ENCODE measurements around the gene UPF3B. TPM values are rescaled to one million over a fixed set of nuclear protein-coding genes. Genes with fewer than 3 reads are reported as not detected.

UPF3B gene
- total and polyA plus RNA-seq, 2 donors from 2014 or later, result 6.0 to 9.4 TPM

GRCh38 chrX:119885554-119886428 lies 33.0 kb upstream of the UPF3B start:
- Histone ChIP-seq H3K27me3 (ENCODE audit: control insufficient read depth, insufficient read depth, low read length) (no peaks in the 10 kb centered on the region), H3K4me1 (ENCODE audit: control insufficient read depth in 2 of 3, insufficient read depth in 2 of 3, low read depth in 1 of 3, low read length in 3 of 3) (no peaks in the 10 kb centered on the region), H3K9me3 (ENCODE audit: control insufficient read depth in 2 of 3, insufficient read depth in 1 of 3, low read length in 3 of 3) (no peaks in the 10 kb centered on the region), H3K9ac (ENCODE audit: low read length in 3 of 3) (no peak overlapping the region), H3K4me3 (ENCODE audit: low read length in 3 of 3) (no peak overlapping the region), H3K27ac (ENCODE audit: low read depth in 2 of 2, low read length in 2 of 2) (no peak overlapping the region), H3K36me3 (ENCODE audit: control insufficient read depth in 2 of 3, insufficient read depth in 3 of 3, low read length in 3 of 3) (no peaks in the 10 kb centered on the region)
- DNase-seq, result no peak
- intact Hi-C loops (cut with DNase I), result no loop called here
- no peak for FAIRE-seq
- TF ChIP-seq CTCF (IDR thresholded peaks at IDR 0.05; ENCODE audit: borderline replicate concordance, extremely low read depth, insufficient read depth), result no peak

GRCh38 chrX:119880552-119881437 lies 28.0 kb upstream of the UPF3B start:
- TF ChIP-seq CTCF (IDR thresholded peaks at IDR 0.05; ENCODE audit: borderline replicate concordance, extremely low read depth, insufficient read depth), result peak; percentile 33
- no peak overlapping the region for H3K4me3 ChIP-seq (ENCODE audit: low read length in 3 of 3)
- FAIRE-seq (no peak), DNase-seq (peak in 3 of 5 donors; percentile 32 to 61 (median 50))
- H3K4me1 ChIP-seq (ENCODE audit: control insufficient read depth in 2 of 3, insufficient read depth in 2 of 3, low read depth in 1 of 3, low read length in 3 of 3), result no peaks in the 10 kb centered on the region
- no peaks in the 10 kb centered on the region for H3K9me3 ChIP-seq (ENCODE audit: control insufficient read depth in 2 of 3, insufficient read depth in 1 of 3, low read length in 3 of 3)
- no peak overlapping the region for H3K9ac ChIP-seq (ENCODE audit: low read length in 3 of 3)
- no peaks in the 10 kb centered on the region for H3K27me3 ChIP-seq (ENCODE audit: control insufficient read depth, insufficient read depth, low read length)
- intact Hi-C loops (cut with DNase I), result no loop called here
- H3K36me3 ChIP-seq (ENCODE audit: control insufficient read depth in 2 of 3, insufficient read depth in 3 of 3, low read length in 3 of 3), result peaks cover 0 to 5% (median 2%) of the 10 kb centered on the region in 3 donors
- no peak overlapping the region for H3K27ac ChIP-seq (ENCODE audit: low read depth in 2 of 2, low read length in 2 of 2)

- no peaks in the 10 kb centered on the region for H3K9me3 ChIP-seq (ENCODE audit: control insufficient read depth in 2 of 3, insufficient read depth in 1 of 3, low read length in 3 of 3)
- TF ChIP-seq CTCF (IDR thresholded peaks at IDR 0.05; ENCODE audit: borderline replicate concordance, extremely low read depth, insufficient read depth), result no peak
- intact Hi-C loops (cut with DNase I), result no loop called here
- no peak overlapping the region for H3K4me3 ChIP-seq (ENCODE audit: low read length in 3 of 3)
- peaks cover 0 to 5% (median 2%) of the 10 kb centered on the region in 3 donors for H3K36me3 ChIP-seq (ENCODE audit: control insufficient read depth in 2 of 3, insufficient read depth in 3 of 3, low read length in 3 of 3)
- H3K9ac ChIP-seq (ENCODE audit: low read length in 3 of 3), result no peak overlapping the region
- FAIRE-seq (no peak), DNase-seq (no peak)
- no peaks in the 10 kb centered on the region for H3K4me1 ChIP-seq (ENCODE audit: control insufficient read depth in 2 of 3, insufficient read depth in 2 of 3, low read depth in 1 of 3, low read length in 3 of 3)
- no peak overlapping the region for H3K27ac ChIP-seq (ENCODE audit: low read depth in 2 of 2, low read length in 2 of 2)
- no peaks in the 10 kb centered on the region for H3K27me3 ChIP-seq (ENCODE audit: control insufficient read depth, insufficient read depth, low read length)
Observed at GRCh38 chrX:119880076-119880475, 27.3 kb upstream of the UPF3B start.

Data from kidney (tissue), 14 donors.